ENCODE data around the gene ZNF273. TPM values are rescaled to one million over a fixed set of nuclear protein-coding genes. Genes with fewer than 3 reads are reported as not detected.

The ZNF273 gene
- total and polyA plus RNA-seq, 10 of the 15 experiments (the other 5 are each of a cell fraction or from before 2014, with no cell fraction given): 4.8 to 12.3 (median 7.8) TPM

GRCh38 chr7:64914557-64914956, 11.5 kb downstream of the ZNF273 start:
- DNase-seq (ENCODE audit: low read depth, low spot score) (no peak), ATAC-seq (no peak), FAIRE-seq (no peak)
- H2AFZ ChIP-seq (ENCODE audit: control insufficient read depth, low read depth, low read length): no peak overlapping the region
- POLR2A ChIA-PET: interaction anchor here (1.0 kb wide), 1 partner anchor 37 kb away, joined by 3 read pairs; no protein-coding TSS in a partner anchor
- peaks cover 22% of the 10 kb centered on the region for H3K79me2 ChIP-seq (ENCODE audit: control insufficient read depth, insufficient read depth, low read length)
- H3K27me3 ChIP-seq (replicated peaks in 1 of 2; ENCODE audit: control insufficient read depth in 2 of 2, insufficient read depth in 2 of 2, low read length in 1 of 2): no peaks in the 10 kb centered on the region
- intact Hi-C loops (cut with micrococcal nuclease; ENCODE audit: unreplicated experiment) (no loop called here), in situ Hi-C loops (cut with MboI) (no loop called here)
- peaks cover 0 to 4% of the 10 kb centered on the region in 2 experiments; a peak in 3 of 4 replicates for H3K36me3 ChIP-seq (ENCODE audit: control insufficient read depth in 2 of 2, insufficient read depth in 2 of 2, low read length in 1 of 2)
- SMC1A ChIA-PET (ENCODE audit: uncharacterized antibody, unreplicated experiment): interaction anchor here (1.7 kb wide), 1 partner anchor 15 kb away, joined by 3 read pairs; no protein-coding TSS in a partner anchor
- RAD21 ChIA-PET (ENCODE audit: unreplicated experiment): no interaction called here
- no peaks in the 10 kb centered on the region for H4K20me1 ChIP-seq (ENCODE audit: control insufficient read depth, insufficient read depth)
- CTCF ChIA-PET: interaction anchor here (0.9 kb wide), 1 partner anchor 36 kb away, joined by 3 read pairs; no protein-coding TSS in a partner anchor
- no peak overlapping the region for H3K4me3 ChIP-seq
- H3K9me3 ChIP-seq (replicated peaks; ENCODE audit: control insufficient read depth, insufficient read depth, low read length): peaks cover 24% of the 10 kb centered on the region
- H3K4me1 ChIP-seq (ENCODE audit: control insufficient read depth, insufficient read depth, low read length): no peaks in the 10 kb centered on the region
- H3K9ac ChIP-seq (ENCODE audit: control insufficient read depth, insufficient read depth, low read length): no peak overlapping the region
- H3K4me2 ChIP-seq (ENCODE audit: control insufficient read depth, insufficient read depth): no peak overlapping the region
- no peak overlapping the region for H3K27ac ChIP-seq (ENCODE audit: control insufficient read depth, insufficient read depth)
- no TSS peak for BruUV-seq (replicated peaks)
- WGBS (ENCODE audit: insufficient coverage, insufficient replicate concordance, low lambda C conversion rate, missing lambda C conversion rate): 100% methylated on average over 3 of the region's 3 CpGs
- no peak for TF ChIP-seq CREB1 (IDR thresholded peaks at IDR 0.05; ENCODE audit: low read depth)
- TF ChIP-seq, protein P1, sequence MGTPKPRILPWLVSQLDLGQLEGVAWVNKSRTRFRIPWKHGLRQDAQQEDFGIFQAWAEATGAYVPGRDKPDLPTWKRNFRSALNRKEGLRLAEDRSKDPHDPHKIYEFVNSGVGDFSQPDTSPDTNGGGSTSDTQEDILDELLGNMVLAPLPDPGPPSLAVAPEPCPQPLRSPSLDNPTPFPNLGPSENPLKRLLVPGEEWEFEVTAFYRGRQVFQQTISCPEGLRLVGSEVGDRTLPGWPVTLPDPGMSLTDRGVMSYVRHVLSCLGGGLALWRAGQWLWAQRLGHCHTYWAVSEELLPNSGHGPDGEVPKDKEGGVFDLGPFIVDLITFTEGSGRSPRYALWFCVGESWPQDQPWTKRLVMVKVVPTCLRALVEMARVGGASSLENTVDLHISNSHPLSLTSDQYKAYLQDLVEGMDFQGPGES (IDR thresholded peaks at IDR 0.05): no peak
- TF ChIP-seq MEF2B (IDR thresholded peaks at IDR 0.05; ENCODE audit: partially characterized antibody, poor library complexity, severe bottlenecking): no peak
- no peak for TF ChIP-seq DPF2 (IDR thresholded peaks at IDR 0.05)
- no peak for TF ChIP-seq SUZ12 (IDR thresholded peaks at IDR 0.05; ENCODE audit: unreplicated experiment)
- TF ChIP-seq SIN3A (IDR thresholded peaks at IDR 0.05; ENCODE audit: low read depth, low read length): no peak
- TF ChIP-seq, protein P2, sequence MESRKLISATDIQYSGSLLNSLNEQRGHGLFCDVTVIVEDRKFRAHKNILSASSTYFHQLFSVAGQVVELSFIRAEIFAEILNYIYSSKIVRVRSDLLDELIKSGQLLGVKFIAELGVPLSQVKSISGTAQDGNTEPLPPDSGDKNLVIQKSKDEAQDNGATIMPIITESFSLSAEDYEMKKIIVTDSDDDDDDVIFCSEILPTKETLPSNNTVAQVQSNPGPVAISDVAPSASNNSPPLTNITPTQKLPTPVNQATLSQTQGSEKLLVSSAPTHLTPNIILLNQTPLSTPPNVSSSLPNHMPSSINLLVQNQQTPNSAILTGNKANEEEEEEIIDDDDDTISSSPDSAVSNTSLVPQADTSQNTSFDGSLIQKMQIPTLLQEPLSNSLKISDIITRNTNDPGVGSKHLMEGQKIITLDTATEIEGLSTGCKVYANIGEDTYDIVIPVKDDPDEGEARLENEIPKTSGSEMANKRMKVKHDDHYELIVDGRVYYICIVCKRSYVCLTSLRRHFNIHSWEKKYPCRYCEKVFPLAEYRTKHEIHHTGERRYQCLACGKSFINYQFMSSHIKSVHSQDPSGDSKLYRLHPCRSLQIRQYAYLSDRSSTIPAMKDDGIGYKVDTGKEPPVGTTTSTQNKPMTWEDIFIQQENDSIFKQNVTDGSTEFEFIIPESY (IDR thresholded peaks at IDR 0.05): no peak
- TF ChIP-seq HDAC6 (IDR thresholded peaks at IDR 0.05; ENCODE audit: unreplicated experiment): no peak
- no peak for TF ChIP-seq CBX3 (IDR thresholded peaks at IDR 0.05; ENCODE audit: borderline replicate concordance, low read depth)
- TF ChIP-seq NBN (IDR thresholded peaks at IDR 0.05): no peak
- TF ChIP-seq, protein P3, sequence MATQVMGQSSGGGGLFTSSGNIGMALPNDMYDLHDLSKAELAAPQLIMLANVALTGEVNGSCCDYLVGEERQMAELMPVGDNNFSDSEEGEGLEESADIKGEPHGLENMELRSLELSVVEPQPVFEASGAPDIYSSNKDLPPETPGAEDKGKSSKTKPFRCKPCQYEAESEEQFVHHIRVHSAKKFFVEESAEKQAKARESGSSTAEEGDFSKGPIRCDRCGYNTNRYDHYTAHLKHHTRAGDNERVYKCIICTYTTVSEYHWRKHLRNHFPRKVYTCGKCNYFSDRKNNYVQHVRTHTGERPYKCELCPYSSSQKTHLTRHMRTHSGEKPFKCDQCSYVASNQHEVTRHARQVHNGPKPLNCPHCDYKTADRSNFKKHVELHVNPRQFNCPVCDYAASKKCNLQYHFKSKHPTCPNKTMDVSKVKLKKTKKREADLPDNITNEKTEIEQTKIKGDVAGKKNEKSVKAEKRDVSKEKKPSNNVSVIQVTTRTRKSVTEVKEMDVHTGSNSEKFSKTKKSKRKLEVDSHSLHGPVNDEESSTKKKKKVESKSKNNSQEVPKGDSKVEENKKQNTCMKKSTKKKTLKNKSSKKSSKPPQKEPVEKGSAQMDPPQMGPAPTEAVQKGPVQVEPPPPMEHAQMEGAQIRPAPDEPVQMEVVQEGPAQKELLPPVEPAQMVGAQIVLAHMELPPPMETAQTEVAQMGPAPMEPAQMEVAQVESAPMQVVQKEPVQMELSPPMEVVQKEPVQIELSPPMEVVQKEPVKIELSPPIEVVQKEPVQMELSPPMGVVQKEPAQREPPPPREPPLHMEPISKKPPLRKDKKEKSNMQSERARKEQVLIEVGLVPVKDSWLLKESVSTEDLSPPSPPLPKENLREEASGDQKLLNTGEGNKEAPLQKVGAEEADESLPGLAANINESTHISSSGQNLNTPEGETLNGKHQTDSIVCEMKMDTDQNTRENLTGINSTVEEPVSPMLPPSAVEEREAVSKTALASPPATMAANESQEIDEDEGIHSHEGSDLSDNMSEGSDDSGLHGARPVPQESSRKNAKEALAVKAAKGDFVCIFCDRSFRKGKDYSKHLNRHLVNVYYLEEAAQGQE (IDR thresholded peaks at IDR 0.05; ENCODE audit: low read depth, low read length): no peak
- no peak for TF ChIP-seq SREBF1 (IDR thresholded peaks at IDR 0.05; ENCODE audit: low read length)
- no peak for TF ChIP-seq ZNF217 (IDR thresholded peaks at IDR 0.05)
- no peak for TF ChIP-seq WRNIP1 (IDR thresholded peaks at IDR 0.05; ENCODE audit: borderline replicate concordance, low read depth, low read length)
- TF ChIP-seq NFYB (IDR thresholded peaks at IDR 0.05; ENCODE audit: insufficient read depth, low read depth, low read length): no peak
- no peak for TF ChIP-seq TCF3 (IDR thresholded peaks at IDR 0.05; ENCODE audit: borderline replicate concordance, insufficient read depth, low read depth, low read length)
- TF ChIP-seq E4F1 (IDR thresholded peaks at IDR 0.05; ENCODE audit: borderline replicate concordance, partially characterized antibody): no peak
